SU-DHL-6 (cell line): ENCODE data around the gene BNC2.

Experiments used
- H2AFZ ChIP-seq: fragments of 200-600 bp; sonication (generic); 2 replicates; pipeline ENCODE4 v1.6.1; 2014; ENCODE audit warnings: low read depth, mild to moderate bottlenecking, moderate library complexity, mixed read lengths, antibody characterized with exemption, low read length; ENCODE audit not compliant: severe bottlenecking
- H3F3A ChIP-seq: fragments of 200-600 bp; shearing (Covaris generic); 2 replicates; pipeline ENCODE4 v1.6.0; 2016; ENCODE audit warnings: antibody characterized with exemption, mild to moderate bottlenecking; ENCODE audit not compliant: insufficient read depth
- H3K27ac ChIP-seq: fragments of 200-600 bp; sonication (generic); 2 replicates; pipeline ENCODE4 v1.5.1; 2016; ENCODE audit warnings: low read depth, mild to moderate bottlenecking, low read length, moderate library complexity, mixed read lengths
- H3K27me3 ChIP-seq: fragments of 200-600 bp; sonication (generic), shearing (Covaris generic); 2 replicates; pipeline ENCODE4 v1.6.0; 2014; ENCODE audit warnings: mild to moderate bottlenecking, low read length
- H3K36me3 ChIP-seq: fragments of 200-600 bp; sonication (generic); 2 replicates; pipeline ENCODE4 v1.6.1; 2014; ENCODE audit warnings: mild to moderate bottlenecking, low read length, mixed read lengths
- H3K4me2 ChIP-seq: fragments of 300-600, 200-600 bp; shearing (Covaris generic), sonication (generic); 2 replicates; pipeline ENCODE4 v1.6.0; 2014; ENCODE audit warnings: low read length, low read depth, mild to moderate bottlenecking; ENCODE audit not compliant: poor library complexity, severe bottlenecking
- H3K4me3 ChIP-seq: fragments of 200-600 bp; sonication (generic); 2 replicates; pipeline ENCODE4 v1.5.1; 2014; ENCODE audit warnings: antibody characterized with exemption, low read length, mild to moderate bottlenecking, mixed read lengths; ENCODE audit not compliant: insufficient read depth, poor library complexity, severe bottlenecking
- H3K79me2 ChIP-seq: fragments of 200-600 bp; sonication (generic); 2 replicates; pipeline ENCODE4 v1.6.1; 2014; ENCODE audit warnings: mild to moderate bottlenecking, low read length, moderate library complexity; ENCODE audit not compliant: insufficient read depth
- H3K9ac ChIP-seq: fragments of 200-600 bp; sonication (generic); 2 replicates; pipeline ENCODE4 v1.7.0; 2014; ENCODE audit warnings: mild to moderate bottlenecking, low read length
- H3K9me2 ChIP-seq: fragments of 200-600 bp; sonication (generic); replicated peaks from 2 replicates; pipeline ENCODE4 v1.6.1; 2014; ENCODE audit warnings: low read length; ENCODE audit not compliant: insufficient read depth
- H3K9me3 ChIP-seq: fragments of 200-600 bp; sonication (generic); 2 replicates; pipeline ENCODE4 v1.6.1; 2014; ENCODE audit warnings: low read length, mixed read lengths; ENCODE audit not compliant: insufficient read depth
- H4K20me1 ChIP-seq: fragments of 200-600 bp; sonication (generic); 2 replicates; pipeline ENCODE4 v1.6.1; 2014; ENCODE audit warnings: low read depth, mild to moderate bottlenecking, antibody characterized with exemption, low read length, moderate library complexity, mixed read lengths
- EZH2phosphoT487 ChIP-seq: fragments of 200-600 bp; sonication (generic), shearing (Covaris generic); conservative IDR thresholded peaks from 2 replicates; pipeline ENCODE4 v1.6.1; 2018; ENCODE audit warnings: mild to moderate bottlenecking, antibody characterized with exemption, low read length, moderate library complexity, mixed read lengths
- TF ChIP-seq, protein P1 (sequence below): fragments of 200-600 bp; sonication (generic); IDR thresholded peaks from one replicate; pipeline ENCODE4 v1.5.1; 2017; ENCODE audit warnings: antibody characterized with exemption, mild to moderate bottlenecking, low read length, moderate library complexity; ENCODE audit not compliant: insufficient read depth, poor library complexity, severe bottlenecking

The BNC2 gene

DNA sequence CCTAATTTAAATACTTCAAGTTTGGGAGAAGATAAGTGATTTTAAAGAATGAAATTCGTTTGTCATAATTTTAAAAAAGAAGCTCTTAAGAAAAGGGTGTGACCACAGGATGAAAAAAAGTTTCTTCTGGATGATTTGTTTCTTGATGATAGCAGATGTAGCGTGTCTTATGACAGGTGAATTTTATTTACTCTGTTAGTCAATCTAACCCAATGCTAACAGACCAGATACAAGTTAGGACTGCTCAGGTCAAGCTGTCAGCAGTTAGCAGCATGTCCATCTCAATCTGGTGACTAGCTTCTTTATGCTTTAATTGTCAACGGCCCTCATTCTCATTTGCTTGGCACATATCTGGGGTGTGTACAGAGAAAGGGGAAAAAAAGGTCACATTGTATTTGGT lies 456.0 kb downstream of the BNC2 start:
- no peaks in the 10 kb centered on the region for H3K79me2 ChIP-seq
- no peak overlapping the region for H2AFZ ChIP-seq
- no peak overlapping the region for H3K27ac ChIP-seq
- H3K9ac ChIP-seq = no peak overlapping the region
- H3K9me3 ChIP-seq = no peaks in the 10 kb centered on the region
- no peaks in the 10 kb centered on the region for H4K20me1 ChIP-seq
- no peaks in the 10 kb centered on the region for H3K9me2 ChIP-seq
- H3K4me2 ChIP-seq = no peak overlapping the region
- H3K36me3 ChIP-seq = no peaks in the 10 kb centered on the region
- no peaks in the 10 kb centered on the region for H3F3A ChIP-seq
- no peak overlapping the region for H3K4me3 ChIP-seq
- no peak for TF ChIP-seq EZH2phosphoT487
- TF ChIP-seq, protein P1, sequence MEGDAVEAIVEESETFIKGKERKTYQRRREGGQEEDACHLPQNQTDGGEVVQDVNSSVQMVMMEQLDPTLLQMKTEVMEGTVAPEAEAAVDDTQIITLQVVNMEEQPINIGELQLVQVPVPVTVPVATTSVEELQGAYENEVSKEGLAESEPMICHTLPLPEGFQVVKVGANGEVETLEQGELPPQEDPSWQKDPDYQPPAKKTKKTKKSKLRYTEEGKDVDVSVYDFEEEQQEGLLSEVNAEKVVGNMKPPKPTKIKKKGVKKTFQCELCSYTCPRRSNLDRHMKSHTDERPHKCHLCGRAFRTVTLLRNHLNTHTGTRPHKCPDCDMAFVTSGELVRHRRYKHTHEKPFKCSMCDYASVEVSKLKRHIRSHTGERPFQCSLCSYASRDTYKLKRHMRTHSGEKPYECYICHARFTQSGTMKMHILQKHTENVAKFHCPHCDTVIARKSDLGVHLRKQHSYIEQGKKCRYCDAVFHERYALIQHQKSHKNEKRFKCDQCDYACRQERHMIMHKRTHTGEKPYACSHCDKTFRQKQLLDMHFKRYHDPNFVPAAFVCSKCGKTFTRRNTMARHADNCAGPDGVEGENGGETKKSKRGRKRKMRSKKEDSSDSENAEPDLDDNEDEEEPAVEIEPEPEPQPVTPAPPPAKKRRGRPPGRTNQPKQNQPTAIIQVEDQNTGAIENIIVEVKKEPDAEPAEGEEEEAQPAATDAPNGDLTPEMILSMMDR = no peak
- H3K27me3 ChIP-seq = no peaks in the 10 kb centered on the region

DNA sequence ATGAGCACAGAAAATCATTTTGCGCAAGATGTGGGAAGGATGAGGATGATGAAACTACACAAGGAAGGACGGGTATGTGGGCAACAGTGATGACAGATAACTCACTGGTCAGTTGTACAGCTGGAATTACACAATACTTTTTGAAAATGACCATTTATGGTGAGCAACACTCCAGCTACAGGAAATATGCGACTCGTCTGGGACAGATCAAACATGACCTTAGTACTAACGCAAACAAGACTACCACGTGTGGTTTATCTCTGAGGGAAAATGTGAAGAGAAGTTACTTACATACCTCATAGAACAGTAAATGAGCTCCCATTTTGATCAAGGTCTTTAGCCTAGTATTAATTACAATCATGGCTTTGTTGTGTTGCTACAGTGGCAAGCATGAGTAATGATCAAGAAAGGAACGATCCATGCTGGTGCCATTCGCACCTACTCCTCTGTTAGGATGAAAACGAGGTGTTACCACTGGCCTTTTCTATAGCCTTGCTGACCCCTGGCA lies 456.9 kb downstream of the BNC2 start:
- Histone ChIP-seq H3K4me3 (no peak overlapping the region), H3F3A (no peaks in the 10 kb centered on the region), H4K20me1 (no peaks in the 10 kb centered on the region), H3K9ac (no peak overlapping the region), H3K36me3 (no peaks in the 10 kb centered on the region), H3K27me3 (no peaks in the 10 kb centered on the region), H3K79me2 (no peaks in the 10 kb centered on the region), H3K9me3 (no peaks in the 10 kb centered on the region), H2AFZ (no peak overlapping the region), H3K9me2 (no peaks in the 10 kb centered on the region), H3K27ac (no peak overlapping the region), H3K4me2 (no peak overlapping the region)
- TF ChIP-seq, protein P1 = no peak
- TF ChIP-seq EZH2phosphoT487 = no peak

DNA sequence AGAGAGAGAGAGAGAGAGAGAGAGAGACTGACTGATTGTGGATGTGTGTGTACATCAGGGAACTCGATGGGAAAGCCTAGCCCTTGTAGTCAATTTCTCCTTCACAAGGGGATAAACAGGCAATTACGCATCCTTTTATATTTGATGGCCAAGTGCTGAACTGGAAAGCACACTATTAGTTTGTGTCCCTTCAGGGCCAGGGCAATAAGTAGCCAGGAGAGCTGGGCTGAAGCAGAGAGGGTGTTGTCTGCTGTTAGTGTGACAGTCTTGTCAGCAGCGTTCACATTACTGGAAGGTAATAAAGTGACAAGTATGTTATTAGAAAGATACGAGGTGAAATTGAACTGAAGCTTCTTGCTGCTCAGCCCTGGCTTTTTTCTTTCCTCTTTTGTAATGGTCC lies 457.7 kb downstream of the BNC2 start:
- H2AFZ ChIP-seq = no peak overlapping the region
- H3K9me2 ChIP-seq = no peaks in the 10 kb centered on the region
- H3K27me3 ChIP-seq = no peaks in the 10 kb centered on the region
- no peaks in the 10 kb centered on the region for H3K36me3 ChIP-seq
- H3K4me2 ChIP-seq = no peak overlapping the region
- no peak overlapping the region for H3K4me3 ChIP-seq
- H3K9ac ChIP-seq = no peak overlapping the region
- H3K27ac ChIP-seq = no peak overlapping the region
- no peaks in the 10 kb centered on the region for H3F3A ChIP-seq
- no peaks in the 10 kb centered on the region for H3K79me2 ChIP-seq
- TF ChIP-seq, protein P1 = no peak
- no peak for TF ChIP-seq EZH2phosphoT487
- H4K20me1 ChIP-seq = no peaks in the 10 kb centered on the region
- H3K9me3 ChIP-seq = no peaks in the 10 kb centered on the region
